Retina (tissue), 1 donor: Measurements from ENCODE around the gene RAPGEF1.
A peak's percentile ranks its signal among the peaks of the same experiment; 100 is the strongest.
"Not testable (repeated sequence)": the region's sequence is repeated elsewhere in the genome, so short reads cannot be mapped to it uniquely, and the experiment has no call there.

Experiments
- DNase-seq: peaks from one replicate; pipeline ENCODE4 v3.0.0-alpha.2; 2016

The RAPGEF1 gene

DNA sequence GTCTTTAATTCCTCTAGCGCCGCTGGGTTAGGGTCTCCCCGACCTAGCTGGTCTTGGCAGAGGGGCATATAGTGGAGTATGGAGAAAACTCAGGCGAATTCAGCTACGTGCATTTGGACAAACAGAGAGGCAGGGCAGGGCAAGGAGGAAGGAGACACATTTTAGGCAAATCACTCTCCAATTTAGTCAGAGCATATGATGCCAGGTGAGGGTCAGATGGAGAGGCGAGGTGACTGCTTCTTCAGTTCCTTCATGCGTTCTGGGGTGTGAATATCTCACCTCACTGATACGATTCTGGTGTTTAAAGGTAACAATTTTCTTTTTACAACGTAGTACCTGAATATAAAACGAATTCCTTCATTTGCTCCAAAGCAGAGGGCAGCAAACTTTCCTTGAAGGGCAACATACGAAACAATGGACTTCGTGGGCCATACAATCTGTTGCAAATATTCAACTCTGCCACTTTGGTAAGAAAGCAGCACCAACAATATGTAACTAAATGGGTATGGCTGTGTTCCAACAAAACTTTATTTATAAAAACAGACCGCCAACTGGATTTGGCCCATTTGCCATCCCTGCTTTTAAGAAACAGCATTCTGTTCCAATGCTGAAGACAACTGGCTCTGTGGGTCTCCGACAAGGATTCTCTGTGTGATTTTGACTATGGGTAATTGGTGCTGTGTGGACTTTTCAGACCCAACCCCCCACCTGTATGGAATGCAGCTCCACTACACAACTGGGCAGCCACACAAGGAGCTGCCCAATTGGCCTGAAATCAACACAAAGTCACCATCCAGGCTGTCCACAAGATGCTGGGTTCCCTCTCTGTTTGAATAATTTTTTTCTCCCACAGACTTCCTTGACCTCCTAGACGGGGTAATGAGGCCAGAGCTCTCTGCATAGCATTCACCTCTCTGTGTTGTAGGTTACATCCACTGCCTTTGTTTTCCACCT is 53.8 kb downstream of the RAPGEF1 start:
- no peak for DNase-seq

DNA sequence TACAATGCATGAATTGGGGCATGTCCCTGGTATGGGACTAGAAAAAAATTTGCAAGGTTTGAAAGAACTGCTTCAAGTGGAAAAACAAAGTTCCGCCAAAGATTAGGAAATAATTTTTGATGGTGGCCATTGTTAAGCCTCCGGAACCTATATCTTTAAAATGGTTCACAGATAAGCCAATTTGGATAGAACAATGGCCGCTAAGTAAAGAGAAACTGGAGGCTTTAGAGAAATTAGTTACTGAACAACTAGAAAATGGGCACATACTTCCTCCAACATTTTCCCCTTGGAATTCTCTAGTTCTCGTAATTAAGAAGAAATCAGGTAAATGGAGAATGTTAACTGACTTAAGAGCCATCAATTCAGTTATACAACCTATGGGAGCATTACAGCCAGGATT is 56.8 kb downstream of the RAPGEF1 start:
- DNase-seq = not testable (repeated sequence)

DNA sequence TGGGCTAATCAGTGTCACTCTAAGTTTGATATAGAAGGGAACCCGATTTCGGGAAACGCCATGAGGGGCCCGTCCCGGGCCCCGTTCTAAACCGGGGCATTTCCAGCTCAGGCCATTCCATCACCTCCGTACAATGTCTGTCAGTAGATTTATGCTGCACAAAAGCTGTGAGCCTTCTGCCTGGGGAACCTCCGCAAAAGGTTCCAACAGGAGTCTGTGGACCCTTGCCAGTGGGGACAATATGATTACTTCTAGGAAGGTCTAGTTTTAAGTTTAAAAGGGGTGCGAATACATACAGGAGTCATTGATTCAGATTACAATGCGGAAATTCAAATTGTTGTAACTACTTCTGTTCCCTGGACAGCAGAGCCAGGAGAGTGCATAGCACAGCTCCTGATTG is 57.6 kb downstream of the RAPGEF1 start:
- DNase-seq = no peak

DNA sequence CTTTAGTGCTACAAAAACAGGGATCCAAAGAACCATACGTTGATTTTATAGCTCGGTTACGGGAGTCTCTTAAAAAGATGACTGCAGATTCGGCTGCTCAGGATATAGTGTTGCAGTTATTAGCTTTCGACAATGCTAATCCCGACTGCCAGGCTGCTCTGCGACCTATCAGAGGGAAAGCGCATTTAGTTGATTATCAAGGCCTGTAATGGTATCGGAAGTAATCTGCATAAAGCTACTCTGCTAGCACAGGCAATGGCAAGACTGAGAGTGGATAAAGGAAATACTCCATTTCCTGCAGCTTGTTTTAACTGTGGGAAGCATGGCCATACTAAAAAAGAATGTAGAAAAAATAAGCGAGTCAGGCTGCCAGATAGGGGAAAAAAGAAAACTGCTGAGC is 58.0 kb downstream of the RAPGEF1 start:
- DNase-seq = not testable (repeated sequence)

DNA sequence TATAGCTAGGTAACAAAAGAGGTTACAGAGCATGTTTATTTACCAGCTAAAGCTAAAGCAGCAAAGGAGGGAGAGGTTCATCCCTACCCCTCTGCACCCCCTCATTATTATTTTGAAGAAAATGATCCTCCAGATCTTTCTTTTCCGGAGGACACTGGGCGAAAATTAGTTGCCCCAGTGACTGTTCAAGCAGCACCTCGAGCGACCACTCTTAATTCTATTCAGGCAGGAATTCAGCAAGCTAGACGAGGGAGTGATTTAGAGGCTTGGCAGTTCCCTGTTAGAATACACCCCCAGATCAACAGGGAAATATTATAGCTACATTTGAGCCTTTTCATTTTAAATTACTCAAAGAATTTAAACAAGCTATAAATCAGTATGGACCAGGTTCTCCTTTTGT is 58.8 kb downstream of the RAPGEF1 start:
- not testable (repeated sequence) for DNase-seq

DNA sequence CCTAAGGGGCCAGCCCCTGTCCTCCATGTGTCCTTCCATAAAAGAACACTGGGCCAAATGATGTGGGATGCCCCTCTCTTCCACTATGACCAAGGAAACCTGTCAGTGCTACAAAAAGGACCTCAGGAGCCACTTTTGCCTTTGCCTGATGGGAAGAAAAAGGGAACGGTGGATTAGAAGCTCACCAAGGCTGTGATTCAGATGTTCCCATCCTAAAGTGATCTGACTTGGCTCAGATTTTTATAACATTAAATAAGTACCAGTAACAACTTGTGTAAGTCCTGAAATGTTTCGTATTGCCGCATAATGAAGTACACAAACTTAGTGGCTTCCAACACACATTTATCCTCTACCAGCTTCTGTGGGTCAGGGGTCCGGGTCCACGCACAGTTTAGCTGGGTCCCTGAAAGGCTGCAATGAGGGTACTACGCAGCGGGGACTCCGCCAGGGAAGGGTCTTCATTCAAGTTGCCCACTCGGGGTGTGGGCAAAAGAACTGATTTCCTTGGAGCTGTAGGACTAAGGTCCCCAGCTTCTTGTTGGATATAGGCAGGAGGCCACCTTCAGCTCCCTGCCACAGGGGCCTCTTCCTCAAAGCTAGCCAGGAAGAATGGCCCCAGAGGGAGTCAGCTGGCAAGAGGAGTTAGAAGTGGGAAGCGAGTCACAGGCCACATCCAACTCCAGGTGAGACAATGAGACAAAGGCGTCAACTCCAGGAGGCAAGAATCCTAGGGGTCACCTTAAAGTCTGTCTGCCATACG is 60.4 kb downstream of the RAPGEF1 start:
- no peak for DNase-seq

DNA sequence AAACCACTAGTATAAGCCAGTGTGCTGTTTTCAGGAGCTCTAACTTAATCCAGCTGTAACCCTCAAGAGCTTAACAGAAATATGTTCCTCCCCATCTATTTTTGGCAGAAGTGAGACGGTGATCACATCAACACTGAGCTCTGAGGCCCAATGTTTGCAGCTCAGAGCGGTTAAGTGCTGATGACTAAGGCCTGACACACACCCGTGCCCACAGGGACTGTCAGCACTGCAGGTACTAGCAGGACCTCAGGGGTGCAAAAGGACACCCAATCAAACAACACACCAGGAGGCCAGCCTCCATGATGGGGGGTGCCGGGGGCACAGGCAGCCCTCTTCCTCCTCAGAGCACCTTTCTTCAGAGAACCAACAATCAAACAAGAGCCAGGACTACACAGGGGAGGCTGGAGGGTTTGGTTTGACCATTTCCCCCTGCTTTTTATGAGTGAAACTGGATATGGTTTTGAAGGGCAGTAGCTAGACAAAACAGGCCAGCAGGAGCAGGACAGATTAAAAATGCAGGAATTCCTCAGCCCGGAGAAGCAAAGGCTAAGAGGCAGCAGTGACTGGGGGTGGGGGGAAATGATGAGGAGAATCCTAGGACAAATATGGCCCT is 61.3 kb downstream of the RAPGEF1 start:
- no peak for DNase-seq

DNA sequence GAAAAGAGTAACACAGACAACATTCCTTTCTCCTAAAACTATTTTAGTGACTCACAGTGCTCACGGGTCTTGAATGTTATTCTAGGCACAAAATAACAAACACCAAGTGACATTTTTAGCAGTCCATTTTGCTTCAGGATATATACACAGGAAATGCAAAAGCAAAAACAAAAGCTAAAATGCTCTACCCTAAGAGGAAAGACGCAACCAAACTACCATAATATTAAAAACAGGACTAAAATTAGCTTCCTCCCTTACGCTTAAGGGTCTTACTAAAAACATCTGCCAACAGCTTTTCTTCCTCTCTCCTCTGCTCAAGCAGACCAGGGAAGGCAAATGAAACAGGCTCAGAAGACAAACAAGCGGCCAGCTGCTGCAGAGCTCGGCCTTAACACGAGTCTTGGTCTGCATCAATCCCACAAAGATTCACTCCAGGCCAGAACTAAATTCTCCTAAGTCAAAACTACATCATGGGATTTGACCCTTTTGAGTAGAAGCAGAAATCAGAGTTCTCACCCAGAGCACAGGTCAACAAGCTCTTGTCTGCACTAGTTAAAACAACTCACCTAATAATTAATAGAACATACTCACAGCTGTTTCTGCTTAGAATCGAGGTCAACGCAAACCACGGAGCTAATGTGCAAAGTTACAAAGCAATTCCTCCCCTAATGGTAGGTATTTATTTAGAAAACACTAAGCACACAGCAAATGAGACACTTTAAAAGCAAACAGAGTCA is 62.3 kb downstream of the RAPGEF1 start:
- DNase-seq = peak; percentile 52

DNA sequence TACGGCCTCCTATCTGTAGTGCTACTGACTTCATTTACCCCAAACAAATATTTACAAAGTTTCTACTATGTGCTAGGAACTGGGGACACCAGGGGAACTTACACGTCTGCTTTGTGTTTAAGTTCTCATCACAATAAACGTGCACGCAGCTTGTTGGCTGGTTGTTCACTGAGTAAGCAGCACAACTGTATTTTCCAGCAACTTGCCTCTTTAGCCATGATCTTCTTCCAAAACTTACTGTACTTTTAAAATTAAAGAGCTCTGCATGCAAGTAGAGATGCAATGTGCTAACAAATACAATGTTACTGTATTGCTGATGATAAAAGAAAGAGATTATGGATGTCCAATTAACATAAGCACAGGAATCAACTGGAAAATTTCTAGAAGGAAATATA is 62.8 kb downstream of the RAPGEF1 start:
- no peak for DNase-seq

DNA sequence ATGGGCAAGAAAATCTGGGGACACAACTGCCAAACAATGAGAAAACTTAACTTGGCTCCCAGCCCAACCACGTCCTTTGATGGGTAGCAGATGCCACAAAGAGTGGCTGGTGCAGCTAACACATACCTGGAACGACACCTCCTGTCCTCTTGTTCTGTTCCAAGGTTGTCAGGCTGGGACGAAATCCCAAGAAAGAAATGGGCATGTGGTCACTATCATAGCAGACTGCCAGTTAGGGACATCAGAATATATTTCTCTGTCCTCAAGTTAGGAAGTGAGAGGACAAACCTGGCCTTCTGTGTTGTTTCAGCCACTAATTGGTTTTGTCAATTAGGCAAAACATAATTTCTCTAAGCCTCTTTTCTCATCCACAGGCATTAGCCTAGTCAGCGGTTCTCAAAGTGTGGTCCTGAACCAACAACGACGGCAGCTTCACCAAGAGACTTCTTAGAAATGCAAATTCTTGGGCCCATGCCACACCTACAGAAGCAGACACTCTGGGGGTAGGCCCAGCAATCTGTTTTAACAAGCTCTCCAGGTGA is 63.4 kb downstream of the RAPGEF1 start:
- DNase-seq = no peak

DNA sequence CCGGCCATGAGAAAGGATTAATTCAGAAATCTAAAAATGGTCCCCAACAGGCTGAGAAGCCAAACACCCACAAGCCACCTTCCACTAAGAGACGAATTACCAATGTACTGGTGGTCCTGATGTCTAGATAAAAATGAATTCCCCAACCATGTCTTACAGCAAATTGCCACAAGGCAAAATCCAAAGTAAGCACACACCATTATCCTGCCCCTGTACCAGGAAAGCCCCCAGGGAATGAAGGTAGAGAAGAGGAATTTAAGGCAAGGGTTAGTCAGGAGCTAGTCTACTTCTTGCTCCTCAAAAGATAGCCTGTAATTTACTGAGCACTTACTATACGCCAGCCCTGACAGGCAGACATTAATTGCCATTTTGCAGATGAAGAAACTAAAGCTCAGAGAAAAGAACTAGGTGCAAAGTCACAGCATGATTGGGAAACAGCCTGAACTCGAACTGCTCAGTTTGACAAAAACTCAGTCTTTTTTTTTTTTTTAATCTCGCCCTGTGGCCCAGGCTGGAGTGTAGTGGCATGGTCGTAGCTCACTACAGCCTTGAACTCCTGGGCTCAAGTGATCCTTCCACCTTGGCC is 64.3 kb downstream of the RAPGEF1 start:
- DNase-seq = no peak

DNA sequence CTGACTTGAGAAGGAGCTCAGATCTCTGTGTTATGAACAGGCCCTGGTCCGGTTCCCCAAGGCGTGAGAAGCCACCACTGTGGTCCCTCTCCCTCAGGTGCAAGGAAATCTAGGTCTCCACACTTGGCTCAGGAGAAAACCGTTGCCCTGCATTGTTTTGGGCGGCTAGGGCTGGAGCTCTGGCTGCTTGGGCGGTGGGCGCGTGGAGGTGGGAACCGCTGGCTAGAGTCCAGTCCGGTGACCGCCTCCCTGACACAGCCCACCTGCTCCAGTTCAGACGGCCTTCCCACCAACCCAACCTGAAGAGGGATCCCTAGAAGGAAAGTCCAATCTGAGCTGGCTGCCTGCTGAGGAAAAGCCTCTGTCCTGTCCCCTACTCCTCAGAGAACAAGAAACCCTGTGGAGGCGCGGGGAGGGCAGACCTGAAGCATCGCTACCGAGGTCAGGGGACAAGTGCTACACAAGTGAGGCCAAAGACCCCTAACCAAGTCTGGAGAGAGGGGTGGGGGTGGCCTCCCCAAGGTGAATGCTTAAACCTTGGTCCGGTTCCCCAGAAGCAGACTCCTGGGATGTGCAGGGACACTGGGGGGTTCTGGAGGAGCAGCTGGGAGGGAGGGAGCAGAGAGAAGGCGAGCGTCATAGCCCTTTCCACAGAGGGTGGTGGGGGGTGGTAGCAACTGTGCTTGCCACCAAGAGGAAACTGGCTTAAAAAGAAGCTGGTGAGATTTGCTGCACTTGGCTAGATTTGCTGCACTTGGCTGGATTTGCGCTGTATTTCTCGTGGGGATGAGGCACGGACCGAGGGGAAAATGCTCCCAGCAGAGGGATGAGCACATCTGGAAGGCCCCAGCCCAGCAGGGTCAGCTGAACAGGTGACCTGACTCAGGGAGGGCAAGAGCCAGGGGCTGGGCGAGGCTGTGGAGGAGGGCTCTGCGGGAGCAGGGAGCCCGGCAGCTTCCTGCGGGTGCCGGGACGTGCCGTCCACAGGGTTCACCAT is 65.2 kb downstream of the RAPGEF1 start:
- DNase-seq = no peak

DNA sequence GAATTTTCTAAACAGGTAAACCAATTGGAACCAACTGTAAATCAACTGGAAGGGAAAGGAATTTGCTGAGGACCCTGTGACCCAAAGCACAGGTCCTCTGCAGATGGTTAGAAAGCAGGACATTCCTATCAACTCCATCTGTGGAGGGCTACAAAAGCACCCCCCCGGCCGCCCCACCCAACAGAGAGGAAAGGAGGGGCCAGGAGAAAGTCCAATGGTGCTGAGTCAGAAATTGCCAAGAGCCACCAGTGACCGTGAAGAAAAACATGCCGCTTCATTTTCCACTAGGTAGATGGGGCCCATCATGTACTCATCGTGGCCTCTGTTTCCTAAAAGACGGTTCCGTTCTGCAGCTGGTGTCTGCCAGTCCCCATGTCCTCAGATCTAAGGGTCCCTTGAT is 66.3 kb downstream of the RAPGEF1 start:
- no peak for DNase-seq

DNA sequence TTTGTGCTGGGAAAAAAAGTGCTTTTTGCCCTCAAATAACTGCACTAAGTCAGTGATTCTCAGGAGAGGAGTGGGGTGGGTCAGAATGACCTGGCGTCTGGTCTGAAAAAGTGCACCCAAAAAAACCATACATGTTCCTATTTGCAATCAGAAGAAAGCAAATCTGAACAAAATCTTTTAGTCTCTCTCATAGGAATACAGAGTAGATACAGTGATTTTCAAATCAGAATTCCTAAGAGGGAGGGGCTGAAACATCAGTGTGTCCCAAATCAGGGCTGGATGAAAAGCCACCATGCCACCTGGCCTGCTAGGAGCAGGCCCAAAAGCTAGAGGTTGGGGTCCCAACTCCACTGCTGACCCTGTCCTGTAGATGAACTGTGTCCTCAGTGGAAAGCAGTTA is 66.8 kb downstream of the RAPGEF1 start:
- no peak for DNase-seq

DNA sequence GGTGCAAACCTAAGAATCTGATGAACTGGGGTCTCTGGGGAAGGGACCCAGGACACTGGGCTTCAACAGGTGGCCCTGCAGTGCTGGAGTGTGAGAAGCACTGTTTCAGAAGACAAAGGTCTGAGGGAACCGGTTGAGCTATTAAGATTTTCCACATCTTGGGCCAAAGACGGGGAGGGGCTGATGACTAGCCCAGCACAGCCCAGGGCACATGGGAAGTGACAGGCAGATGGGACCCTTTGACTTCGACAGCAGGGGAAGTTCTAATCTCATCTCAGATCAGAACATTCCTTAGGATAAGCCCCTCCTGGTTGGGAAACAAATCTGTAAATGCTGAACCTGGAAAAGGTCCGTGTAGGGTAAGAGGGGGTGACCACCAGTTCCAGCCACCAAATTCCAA is 67.4 kb downstream of the RAPGEF1 start:
- DNase-seq = no peak

DNA sequence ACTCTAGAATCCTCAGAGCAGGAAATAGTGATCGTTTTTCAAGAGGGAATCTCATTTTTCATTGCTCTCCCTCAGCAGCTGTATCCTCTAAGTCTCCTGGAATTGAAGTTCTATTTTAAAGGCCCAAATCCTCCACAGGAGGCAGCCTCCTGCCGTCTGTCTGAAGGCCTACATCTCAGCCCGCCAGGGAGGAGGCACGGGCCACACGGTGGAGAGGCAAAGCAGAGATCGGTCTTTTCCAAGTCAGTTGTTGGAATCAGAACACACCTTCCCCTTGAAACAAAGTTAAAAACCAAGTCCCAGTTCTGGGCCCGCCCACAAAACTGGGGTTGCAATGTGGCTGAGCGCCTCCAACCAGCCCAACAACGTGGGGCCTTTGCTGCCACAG is 68.7 kb downstream of the RAPGEF1 start:
- no peak for DNase-seq

DNA sequence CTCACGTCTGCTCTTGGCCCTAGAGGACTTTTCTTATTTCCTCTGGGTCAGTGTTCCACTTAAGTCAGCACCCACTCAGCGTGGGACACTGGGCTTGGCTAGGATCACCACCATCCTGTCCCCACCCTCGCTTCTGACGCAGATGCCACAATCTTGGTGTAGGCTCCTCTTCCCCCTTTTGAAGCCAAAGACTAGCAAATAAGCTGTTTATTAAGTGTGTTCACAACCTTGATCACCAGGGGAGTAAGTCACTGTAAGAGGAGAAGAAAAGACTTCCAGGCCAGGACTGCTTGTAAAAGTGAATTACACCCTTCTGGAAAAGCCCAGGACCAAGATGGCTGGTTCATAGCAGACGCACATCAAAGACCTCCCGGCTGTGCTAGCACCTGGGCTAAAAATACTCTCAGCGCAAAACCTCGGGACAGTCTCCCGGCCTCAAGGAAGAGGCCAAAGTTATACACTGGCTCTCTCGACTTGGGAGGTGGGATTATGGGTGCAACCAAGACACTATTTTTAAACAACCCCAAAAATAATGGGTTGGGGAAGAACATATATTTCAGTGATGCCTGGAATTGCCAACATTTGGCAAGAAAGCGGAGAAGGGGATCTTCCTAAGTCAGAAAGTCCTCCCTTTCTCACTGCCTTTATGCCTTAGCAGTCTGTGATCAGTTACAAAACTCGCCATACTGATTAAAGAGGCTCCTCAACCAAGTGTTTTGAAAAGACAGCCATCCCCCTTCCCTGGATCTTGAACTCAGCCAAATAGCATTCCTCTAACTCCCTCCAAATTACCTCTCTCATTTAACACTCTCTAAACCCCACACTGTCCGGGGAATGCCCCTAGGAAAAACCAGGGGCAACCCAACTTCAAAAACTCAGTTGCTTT is 69.4 kb downstream of the RAPGEF1 start:
- DNase-seq = no peak

DNA sequence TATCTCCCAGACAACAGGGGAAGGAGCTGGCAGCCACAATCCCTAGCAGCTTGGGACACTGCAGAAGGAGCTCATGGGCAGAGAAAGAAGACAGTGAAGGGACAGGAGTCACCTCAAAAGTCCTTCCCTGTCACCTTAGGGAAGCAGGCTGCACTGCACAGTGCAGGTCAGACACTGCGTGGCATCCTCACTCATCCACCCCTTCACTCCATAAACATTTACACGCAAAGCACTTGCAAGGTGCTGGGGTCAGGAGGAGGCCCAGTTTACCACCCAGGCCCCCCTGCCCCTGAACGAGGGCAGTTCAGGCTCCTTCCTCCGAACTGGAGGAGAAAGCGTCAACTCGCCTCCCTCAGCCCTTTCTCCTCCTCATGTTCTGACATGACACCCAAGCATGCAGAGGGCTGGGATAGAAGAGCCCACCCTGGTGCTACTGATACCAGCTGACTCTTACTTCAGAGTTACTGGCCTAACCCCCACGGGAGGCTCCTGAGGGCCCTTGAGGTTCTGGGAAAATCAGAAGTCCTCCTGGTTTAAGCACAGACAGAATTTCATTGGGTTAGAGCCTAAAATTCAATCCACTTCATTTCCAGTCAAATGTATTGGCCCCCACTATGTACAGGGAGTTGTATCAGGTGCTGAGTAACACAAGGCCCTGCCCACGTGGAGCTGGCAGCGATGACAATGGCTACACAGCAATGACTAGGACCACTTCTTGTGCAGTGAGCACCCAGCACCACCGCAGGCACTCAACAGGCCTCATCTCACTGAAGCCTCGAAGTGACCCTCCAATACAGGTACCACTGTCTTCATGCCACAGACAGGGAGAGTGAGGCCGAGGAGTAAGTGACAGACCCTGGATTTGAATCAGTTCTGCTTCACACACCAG is 70.4 kb downstream of the RAPGEF1 start:
- no peak for DNase-seq
